Measurements from ENCODE around the gene CDH5. TPM values are rescaled to one million over a fixed set of nuclear protein-coding genes. Genes with fewer than 3 reads are reported as not detected.

CDH5 gene
- polyA plus RNA-seq, 1 experiment, result not detected

- no peak for DNase-seq (ENCODE audit: low read depth)
- no peak for TF ChIP-seq CTCF (IDR thresholded peaks at IDR 0.05; ENCODE audit: insufficient read depth, low read depth, low read length)
- ChIA-PET CTCF (interaction anchor here (1.0 kb wide), 1 partner anchor 27 kb away, joined by 3 read pairs; no protein-coding TSS in a partner anchor), POLR2A (no interaction called here)
- Histone ChIP-seq H3K4me3 (ENCODE audit: low read depth, low read length) (no peak overlapping the region), H3K36me3 (ENCODE audit: control insufficient read depth, insufficient read depth, low read length) (no peaks in the 10 kb centered on the region), H3K27me3 (ENCODE audit: control insufficient read depth, insufficient read depth, low read length) (peaks cover 57% of the 10 kb centered on the region)
These were observed 61.6 kb downstream of the CDH5 start for GRCh38 chr16:66427871-66428681.

GRCh38 chr16:66428682-66429251 is 62.3 kb downstream of the CDH5 start:
- ChIA-PET CTCF (no interaction called here), POLR2A (no interaction called here)
- no peak for TF ChIP-seq CTCF (IDR thresholded peaks at IDR 0.05; ENCODE audit: insufficient read depth, low read depth, low read length)
- DNase-seq (ENCODE audit: low read depth), result no peak
- H3K27me3 ChIP-seq (ENCODE audit: control insufficient read depth, insufficient read depth, low read length), result peaks cover 53% of the 10 kb centered on the region
- no peak overlapping the region for H3K4me3 ChIP-seq (ENCODE audit: low read depth, low read length)
- H3K36me3 ChIP-seq (ENCODE audit: control insufficient read depth, insufficient read depth, low read length), result no peaks in the 10 kb centered on the region

GRCh38 chr16:66429290-66429962 is 62.9 kb downstream of the CDH5 start:
- Histone ChIP-seq H3K36me3 (ENCODE audit: control insufficient read depth, insufficient read depth, low read length) (no peaks in the 10 kb centered on the region), H3K4me3 (ENCODE audit: low read depth, low read length) (no peak overlapping the region), H3K27me3 (ENCODE audit: control insufficient read depth, insufficient read depth, low read length) (peaks cover 49% of the 10 kb centered on the region)
- ChIA-PET CTCF (no interaction called here), POLR2A (no interaction called here)
- DNase-seq (ENCODE audit: low read depth), result no peak
- no peak for TF ChIP-seq CTCF (IDR thresholded peaks at IDR 0.05; ENCODE audit: insufficient read depth, low read depth, low read length)

GRCh38 chr16:66430214-66430613 is 63.7 kb downstream of the CDH5 start:
- TF ChIP-seq CTCF (IDR thresholded peaks at IDR 0.05; ENCODE audit: insufficient read depth, low read depth, low read length), result no peak
- Histone ChIP-seq H3K27me3 (ENCODE audit: control insufficient read depth, insufficient read depth, low read length) (peaks cover 46% of the 10 kb centered on the region), H3K36me3 (ENCODE audit: control insufficient read depth, insufficient read depth, low read length) (no peaks in the 10 kb centered on the region), H3K4me3 (ENCODE audit: low read depth, low read length) (no peak overlapping the region)
- CTCF ChIA-PET, result interaction anchor here (1.0 kb wide), 1 partner anchor 55 kb away, joined by 3 read pairs; no protein-coding TSS in a partner anchor
- POLR2A ChIA-PET, result no interaction called here
- DNase-seq (ENCODE audit: low read depth), result no peak

- Histone ChIP-seq H3K4me3 (ENCODE audit: low read depth, low read length) (no peak overlapping the region), H3K27me3 (ENCODE audit: control insufficient read depth, insufficient read depth, low read length) (peaks cover 32% of the 10 kb centered on the region), H3K36me3 (ENCODE audit: control insufficient read depth, insufficient read depth, low read length) (no peaks in the 10 kb centered on the region)
- no peak for DNase-seq (ENCODE audit: low read depth)
- ChIA-PET POLR2A (no interaction called here), CTCF (no interaction called here)
- no peak for TF ChIP-seq CTCF (IDR thresholded peaks at IDR 0.05; ENCODE audit: insufficient read depth, low read depth, low read length)
These were observed 65.3 kb downstream of the CDH5 start for GRCh38 chr16:66431760-66432159.
